Stimulated activated CD8-positive, alpha-beta memory T cell treated with anti-CD3 and anti-CD28 coated beads, Interleukin-15, amount 100 ng/mL, for 4 hours (primary cell): Measurements from ENCODE around the gene CRADD.
"Not testable (repeated sequence)": the region's sequence is repeated elsewhere in the genome, so short reads cannot be mapped to it uniquely, and the experiment has no call there.

ENCODE experiments used
- DNase-seq, 2 donors: peaks; one replicate each; pipeline ENCODE4 v3.0.0-alpha.2; 2020; ENCODE audit warnings: low read depth in 2 of 2

The CRADD gene

DNA sequence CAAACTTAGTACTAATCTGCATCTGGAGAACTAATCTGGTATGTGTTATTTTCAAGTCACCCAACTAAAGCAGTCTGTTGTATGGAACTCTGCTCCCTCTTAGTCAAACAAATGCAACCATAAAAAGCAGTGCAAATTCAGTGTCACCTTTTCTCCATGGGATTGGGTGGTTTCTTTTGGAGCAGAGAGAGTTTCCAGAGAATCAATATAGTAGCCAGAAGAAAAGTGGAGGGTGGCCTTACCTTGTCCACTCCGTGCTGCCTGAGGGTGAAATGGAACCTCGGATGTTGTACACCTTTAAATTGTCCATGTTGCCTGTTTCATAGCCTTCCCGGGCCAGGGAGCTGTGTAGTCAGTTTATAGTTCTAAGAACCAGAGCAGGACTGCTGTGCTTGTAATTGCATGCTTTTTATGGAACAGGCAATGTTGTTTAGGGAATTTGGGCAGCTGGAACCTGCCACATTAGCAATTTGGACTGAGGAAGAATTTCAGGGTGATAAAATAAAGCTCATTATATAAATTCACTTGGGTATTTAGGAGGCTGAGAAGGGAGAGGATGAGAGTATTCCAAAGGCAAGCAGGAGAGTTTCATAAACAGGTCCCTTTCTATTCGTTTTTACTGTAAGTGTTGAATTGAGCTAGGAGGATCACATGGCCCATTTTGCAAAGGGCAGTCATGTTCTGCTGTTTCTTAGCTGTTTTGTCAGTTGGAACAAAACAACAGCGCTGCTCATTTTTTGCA, 60.5 kb downstream of the CRADD start:
- no peak for DNase-seq

DNA sequence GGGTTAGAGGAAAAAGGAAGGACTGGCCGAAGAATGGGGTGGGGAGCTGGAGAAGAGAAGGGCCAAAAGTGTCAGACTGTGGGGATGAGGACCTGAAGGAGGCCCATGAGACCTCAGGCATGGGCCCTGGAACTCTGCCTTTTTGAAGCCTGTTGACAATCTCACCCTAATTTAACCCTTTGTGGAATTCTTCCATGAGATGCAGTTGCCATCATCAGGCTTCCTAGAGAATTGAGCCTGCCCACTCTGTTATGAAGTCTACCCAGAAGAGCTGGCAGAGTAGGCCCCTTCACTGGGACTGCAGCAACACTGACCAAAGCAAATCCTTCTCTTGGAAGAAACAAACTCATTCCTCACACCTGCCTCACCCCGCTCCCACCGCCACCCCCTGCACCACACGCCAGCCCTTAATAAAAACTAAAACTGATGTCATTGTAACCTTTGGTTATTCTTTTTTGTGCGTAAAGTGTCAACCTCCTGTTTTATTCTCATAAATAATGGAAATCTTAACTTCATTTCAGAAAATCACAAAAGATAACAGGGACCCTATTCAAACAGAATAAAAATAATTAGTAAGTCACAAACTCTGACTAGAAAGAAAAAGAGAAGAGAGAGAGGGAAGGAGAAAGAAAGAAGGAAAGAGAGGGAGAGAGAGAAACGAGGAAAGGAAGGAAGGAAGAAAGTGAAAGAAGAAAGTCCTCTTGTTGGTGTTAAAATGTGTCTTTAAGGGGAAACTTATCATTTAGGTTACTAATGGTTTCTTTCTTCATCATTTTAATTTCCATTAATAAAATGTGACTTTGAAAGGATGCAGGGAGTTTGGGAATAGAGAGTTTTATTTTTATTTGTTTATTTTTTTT, 61.3 kb downstream of the CRADD start:
- no peak for DNase-seq

DNA sequence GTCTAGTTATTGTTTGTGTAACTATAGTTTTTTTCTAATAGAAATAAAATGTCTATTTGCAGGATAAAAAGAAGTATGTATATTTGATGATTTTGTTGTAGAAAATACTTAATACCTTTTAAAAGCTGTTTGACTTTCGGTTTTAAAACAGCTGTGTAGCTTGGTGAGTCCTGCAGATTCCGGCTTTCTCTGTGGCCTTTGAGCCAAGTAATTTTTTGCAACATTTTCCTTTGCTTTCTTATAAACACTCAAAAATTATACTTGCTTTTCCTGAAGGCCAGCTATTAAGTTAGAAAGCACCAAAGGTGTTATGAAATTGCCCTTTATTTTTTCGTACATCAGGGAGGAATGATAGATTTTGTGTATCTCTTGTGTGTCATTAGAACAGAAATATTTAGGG, 63.6 kb downstream of the CRADD start:
- no peak for DNase-seq

- no peak for DNase-seq
Observed at GRCh38 chr12:93741659-93742109, 64.5 kb downstream of the CRADD start.

DNA sequence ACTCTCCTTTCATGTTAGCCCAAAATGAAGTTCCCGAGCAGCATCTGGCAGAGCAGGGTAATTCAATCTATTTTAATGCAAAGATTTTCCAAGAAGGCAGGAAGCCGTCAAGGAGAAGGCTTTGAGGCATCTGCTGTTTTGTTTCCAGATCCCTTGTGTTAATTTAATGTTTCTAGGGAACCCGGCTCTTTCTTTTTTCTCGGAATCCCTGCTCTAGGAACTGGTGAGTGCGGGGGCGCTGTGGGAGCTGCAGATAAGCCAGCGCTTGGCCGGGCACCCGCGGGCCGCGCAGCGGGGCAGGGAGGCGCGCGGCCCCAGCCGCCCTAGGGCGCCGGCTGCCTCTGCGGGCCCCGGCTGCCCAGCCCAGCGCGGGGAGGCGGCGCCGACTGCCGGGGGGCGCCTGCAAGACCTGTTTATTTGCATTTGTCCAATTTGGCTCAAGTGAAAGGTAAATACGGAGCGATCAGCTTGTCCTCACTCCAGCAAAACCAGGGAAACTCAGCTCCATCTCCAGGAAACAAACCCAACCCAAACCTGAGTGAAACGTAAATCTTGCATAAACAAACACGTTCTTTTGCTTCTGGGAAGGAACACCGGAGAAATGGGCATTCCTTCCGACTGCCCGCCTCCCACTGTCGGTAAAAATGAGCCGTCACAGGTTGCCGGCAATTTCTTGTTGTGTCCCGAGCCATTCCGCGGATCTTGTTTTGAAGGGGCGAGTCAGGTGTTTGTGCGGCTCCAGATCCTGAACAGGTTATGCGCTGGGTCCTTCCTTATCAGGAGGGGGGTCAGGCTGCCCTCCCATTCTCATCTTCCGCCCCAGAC, 65.1 kb downstream of the CRADD start:
- peak; percentile 29 to 31 for DNase-seq

- DNase-seq, result no peak
Observed at GRCh38 chr12:93743229-93743998, 66.2 kb downstream of the CRADD start.

DNA sequence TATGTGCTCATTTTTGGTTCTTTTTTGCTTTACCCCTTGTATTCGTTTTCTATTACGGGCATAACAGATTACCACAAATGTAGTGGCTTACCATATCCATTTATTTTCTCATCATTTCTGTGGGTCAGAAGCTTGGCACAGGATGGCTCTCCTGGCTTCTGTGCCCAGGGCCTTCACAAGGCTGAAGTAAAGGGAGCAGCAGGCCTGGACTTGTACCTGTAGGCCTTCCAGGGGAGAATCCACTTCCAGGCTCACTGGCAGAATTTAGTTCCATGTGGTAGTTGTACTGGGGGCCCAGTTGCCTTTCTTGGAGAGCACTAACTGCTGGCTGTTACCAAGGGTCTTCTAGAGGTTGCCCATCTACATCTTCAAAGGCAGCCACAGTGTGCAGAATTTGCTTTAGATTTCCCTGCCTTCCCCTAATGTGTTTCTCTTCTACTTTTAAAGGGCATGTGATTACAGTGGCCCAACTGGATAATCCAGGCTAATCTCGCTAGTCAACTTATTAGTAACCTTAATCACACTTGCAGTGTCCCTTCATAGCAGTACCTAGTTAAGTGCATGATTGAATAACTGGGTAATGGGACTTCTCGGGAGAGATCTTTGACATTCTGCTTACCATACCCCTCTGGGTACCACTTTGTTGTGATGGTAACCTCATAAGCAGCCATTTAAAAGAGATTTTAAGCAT, 67.0 kb downstream of the CRADD start:
- no peak for DNase-seq

- DNase-seq, result no peak
Observed at GRCh38 chr12:93745286-93745685, 68.1 kb downstream of the CRADD start.

- DNase-seq, result no peak
Observed at GRCh38 chr12:93746572-93747168, 69.5 kb downstream of the CRADD start.

DNA sequence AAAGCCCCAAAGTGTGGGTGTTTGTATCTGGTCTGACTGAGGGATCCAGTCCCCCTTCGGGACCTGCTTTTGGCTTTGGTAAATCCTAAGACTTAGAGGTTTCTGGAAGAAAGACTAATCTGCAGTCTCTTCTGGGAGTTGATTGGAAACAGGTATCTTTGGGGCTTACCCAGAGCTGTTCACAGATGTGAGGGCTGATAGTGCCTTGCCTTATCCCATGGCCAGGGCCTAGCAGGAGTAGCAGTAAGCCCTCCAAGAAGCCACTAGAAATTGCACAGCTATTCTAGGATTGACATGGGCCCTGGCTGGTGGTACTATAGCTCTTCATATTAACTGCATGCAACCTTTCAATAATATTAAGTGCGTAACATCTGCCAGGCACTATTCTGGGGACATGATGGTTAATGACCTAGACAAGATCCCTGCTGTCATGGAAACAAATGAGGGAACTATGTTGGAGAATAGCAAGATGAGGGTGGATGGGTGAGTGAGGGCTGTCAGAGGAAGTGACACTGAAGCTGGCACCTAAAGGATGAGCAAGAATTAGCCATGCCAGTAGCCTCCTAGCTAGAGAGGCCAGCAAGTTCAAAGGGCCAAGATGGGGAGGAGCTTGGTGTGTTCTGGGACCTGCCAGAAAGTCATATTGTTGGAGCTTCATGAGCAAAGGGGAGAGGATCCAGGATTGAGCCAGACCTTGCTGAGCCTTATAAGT, 71.7 kb downstream of the CRADD start:
- no peak for DNase-seq

DNA sequence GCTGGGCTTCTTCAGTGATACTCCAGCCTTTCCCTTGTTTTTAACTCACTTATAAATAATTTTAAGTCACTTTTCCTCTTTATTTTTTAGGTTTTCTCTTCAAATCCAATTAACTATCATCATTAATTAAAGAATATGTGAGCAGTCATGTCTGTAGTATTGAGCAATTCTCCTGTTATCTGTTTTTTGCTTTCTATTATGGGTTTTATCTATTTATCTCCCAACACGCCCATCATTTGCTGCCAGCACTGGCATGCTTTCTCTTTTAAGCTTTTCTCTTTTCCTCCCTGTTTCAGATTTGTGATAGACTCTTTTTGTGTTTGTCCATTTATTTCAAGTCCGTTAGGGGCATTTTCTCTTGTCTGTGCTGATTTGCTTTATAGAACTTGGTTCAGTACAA, 72.3 kb downstream of the CRADD start:
- no peak for DNase-seq

- no peak for DNase-seq
Observed at GRCh38 chr12:93750056-93750455, 72.9 kb downstream of the CRADD start.

DNA sequence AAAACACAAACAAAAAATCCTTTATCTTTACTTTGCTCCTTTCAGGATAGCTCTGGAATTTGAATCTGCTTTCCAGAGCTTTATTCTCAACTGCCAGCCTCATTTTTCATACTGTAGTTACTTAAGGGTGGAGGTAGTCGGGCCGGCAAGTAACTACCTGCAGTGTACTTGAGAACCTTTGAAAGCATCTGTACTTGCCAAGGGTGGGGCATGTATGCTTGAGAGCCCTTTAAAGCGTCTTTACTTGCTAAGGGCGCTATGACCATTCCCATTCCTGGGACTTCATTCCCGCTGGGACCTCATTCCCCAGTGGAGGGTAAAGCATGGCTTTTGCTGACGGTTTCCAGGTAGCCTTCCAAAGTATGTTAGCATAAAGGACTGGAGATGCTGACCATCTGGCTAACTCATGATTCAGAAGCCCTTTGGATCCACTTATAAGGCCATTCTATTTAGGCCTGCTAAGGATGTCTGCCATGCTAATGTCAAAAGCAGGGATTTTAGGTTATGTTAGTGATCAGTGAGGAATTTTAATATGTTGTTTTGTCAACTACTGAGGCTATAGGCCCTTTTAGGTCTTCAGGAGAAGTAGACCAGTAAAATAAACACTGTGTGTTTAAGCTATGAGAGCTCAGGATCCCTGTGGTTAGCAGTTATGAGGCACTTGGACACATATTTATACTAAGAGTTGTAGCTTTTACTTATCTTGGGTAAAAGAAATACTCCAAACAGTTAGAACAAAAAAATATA, 74.9 kb downstream of the CRADD start:
- DNase-seq, result no peak

DNA sequence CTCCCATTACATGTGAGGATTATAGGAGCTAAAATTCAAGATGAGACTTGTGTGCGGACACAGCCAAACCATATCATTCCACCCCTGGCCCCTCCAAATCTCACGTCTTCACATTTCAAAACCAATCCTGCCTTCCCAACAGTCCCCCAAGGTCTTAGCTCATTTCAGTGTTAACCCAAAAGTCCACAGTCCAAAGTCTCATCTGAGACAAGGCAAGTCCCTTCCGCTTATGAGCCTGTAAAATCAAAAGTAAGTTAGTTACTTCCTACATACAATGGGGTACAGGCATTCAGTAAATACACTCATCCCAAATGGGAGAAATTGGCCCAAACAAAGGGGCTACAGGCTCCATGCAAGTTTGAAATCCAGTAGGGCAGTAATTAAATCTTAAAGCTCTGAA, 76.1 kb downstream of the CRADD start:
- DNase-seq, result no peak

- DNase-seq, result no peak
Observed at GRCh38 chr12:93753838-93754429, 76.8 kb downstream of the CRADD start.

DNA sequence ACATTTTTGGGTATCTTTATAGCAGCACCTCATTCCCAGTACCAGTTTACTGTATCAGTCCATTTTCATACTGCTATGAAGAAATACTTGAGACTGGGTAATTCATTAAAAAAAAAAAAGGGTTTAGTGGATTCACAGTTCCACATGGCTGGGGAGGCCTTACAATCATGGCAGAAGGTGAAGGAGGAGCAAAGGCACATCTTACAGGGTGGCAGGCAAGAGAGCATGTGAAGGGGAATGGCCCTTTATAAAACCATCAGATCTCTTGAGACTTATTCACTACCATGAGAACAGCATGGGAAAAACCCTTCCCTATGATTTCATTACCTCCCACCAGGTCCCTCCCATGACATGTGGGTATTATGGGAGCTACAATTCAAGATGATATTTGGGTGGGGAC, 77.7 kb downstream of the CRADD start:
- not testable (repeated sequence) for DNase-seq

- DNase-seq, result no peak
Observed at GRCh38 chr12:93756288-93756687, 79.1 kb downstream of the CRADD start.
